ENCODE measurements around the gene RALY.

RALY gene

GRCh38 chr20:33986560-33987216 lies 7.0 kb upstream of the RALY start:
- no peak for DNase-seq (ENCODE audit: low spot score)

DNA sequence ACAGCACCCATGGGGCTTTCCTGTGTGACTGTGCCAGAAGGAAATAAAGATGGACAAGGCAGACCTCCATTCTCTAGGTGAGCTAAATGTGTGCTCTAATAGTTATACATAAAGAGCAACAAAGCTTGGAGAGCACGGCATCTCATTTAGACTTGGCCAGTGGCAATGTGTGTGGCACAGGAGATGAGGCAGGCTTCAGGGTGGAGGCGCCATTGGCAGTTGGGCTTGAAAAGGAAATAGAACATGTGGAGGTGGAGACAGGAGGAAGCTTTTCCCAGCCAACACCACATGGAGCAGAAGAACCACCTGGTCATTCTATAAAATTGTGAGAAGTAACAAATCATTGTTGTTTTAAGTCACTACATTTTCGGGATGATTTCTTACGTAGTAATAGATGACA lies 3.6 kb upstream of the RALY start:
- DNase-seq (ENCODE audit: low spot score): no peak

- no peak for DNase-seq (ENCODE audit: low spot score)
Observed at GRCh38 chr20:33991502-33991901, 2.2 kb upstream of the RALY start.

GRCh38 chr20:33992145-33992922 lies 1.4 kb upstream of the RALY start:
- DNase-seq (ENCODE audit: low spot score): no peak

DNA sequence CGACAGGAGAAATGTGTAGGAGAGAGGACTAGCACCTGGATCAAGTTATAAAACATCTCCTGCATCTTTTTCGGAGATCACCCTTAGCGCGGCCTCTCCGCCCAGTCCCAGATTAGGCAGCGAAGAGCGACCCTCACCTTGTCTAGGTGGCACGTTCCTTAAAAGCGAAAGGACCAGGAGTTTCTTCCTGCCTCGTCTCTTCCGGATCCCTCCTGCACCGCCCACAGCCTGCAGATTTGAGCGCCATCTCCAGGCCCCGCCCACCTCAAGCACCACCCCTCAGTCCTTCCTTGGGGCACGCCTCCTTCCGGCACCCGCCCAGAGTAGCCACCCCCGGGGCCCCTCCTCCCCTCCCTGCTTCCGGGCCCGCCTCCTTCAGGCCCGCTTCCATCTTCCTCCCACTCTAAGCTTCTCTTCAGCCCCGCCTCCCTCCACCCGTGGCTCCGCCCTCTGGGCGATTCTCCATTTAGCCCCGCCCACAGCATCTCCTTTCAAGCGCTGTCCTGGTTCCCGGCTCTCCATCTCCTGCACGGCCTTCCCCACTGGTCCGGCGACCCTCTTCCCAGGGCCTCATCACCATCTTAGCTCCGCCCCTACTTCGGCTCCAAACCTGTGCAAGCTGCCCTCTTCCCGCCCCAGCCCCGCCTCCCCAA lies 662 bp upstream of the RALY start:
- DNase-seq (ENCODE audit: low spot score): peak; percentile 99

GRCh38 chr20:33994222-33994913 lies 657 bp downstream of the RALY start:
- DNase-seq (ENCODE audit: low spot score): peak; percentile 73

GRCh38 chr20:33995053-33995831 lies 1.5 kb downstream of the RALY start:
- DNase-seq (ENCODE audit: low spot score): no peak

DNA sequence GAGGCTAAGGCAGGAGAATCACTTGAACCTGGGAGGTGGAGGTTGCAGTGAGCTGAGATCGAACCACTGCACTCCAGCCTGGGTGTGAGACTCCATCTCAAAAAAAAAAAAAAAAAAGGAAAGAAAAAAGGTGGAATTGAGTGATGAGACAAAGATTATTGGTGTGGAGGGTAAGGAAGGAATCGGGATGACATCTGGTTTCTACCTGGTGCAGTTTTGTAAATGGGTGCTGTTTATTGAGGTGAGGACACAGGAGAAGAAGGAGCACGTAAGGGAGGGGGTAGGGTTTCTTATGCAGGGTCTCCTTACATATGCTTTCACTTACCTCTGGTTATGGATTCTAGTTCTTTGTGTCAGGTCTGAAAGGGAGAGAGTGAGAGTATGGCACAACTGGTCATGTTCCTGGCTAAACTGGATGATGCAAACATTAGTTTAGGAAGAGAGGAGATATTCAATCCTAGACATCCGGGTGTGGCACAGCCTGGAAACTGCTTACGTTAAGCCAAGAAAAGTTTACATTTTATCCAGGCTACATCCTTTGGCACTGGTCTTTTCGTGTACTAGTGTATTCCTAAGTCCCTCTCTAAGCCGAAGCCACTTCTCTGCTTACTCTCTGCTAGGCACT lies 5.4 kb downstream of the RALY start:
- no peak for DNase-seq (ENCODE audit: low spot score)

- DNase-seq (ENCODE audit: low spot score): no peak
Observed at GRCh38 chr20:34001378-34001777, 7.7 kb downstream of the RALY start.

DNA sequence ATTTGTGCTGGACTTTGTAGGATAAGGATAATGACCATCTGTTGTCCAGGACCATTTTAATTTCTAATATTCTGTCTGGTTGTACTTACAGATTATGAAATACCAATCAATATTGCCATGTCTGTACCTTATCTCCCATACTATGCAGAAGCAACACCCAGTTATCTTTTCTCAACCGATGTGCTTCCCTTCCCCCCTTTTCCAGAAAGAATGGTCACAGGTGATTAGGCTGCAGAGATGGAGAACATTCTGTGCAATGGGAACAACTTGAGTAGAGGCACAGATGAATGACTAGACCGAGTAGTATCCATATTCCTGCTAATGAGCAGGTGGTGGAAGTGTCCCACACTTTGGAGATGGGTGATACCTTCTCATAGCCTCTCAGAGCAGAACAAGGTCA lies 10.5 kb downstream of the RALY start:
- DNase-seq (ENCODE audit: low spot score): no peak

DNA sequence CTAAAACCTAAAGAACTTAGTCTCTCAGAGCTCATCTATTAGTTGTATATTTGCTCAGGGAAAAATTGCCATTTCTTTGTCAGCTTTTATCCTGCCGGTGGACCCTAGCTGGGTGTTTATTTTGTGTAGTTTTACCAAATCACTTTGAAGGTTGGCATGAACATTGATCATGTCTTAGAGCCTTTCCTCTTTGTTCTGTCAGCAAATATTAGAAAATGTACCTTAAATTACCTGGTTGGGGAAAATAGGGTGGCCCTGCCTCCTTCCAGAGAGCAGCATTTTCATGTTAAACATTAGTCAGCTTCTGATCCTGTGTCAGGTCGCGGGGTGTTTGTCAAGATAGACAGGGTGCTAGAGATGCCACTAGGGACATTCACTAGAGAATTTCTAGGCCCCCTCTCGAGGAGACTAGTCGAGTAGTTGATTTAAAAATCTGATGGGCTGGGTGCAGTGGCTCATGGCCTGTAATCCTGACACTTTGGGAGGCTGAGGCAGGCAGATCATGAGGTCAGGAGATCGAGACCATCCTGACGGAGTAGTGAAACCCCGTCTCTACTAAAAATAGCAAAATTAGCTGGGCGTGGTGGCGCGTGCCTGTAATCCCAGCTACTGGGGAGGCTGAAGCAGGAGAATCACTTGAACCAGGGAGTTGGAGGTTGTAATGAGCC lies 11.2 kb downstream of the RALY start:
- no peak for DNase-seq (ENCODE audit: low spot score)

GRCh38 chr20:34006619-34007018 lies 12.9 kb downstream of the RALY start:
- DNase-seq (ENCODE audit: low spot score): no peak

- DNase-seq (ENCODE audit: low spot score): no peak
Observed at GRCh38 chr20:34008477-34008876, 14.8 kb downstream of the RALY start.

GRCh38 chr20:34010405-34010931 lies 16.8 kb downstream of the RALY start:
- no peak for DNase-seq (ENCODE audit: low spot score)

- peak; percentile 21 for DNase-seq (ENCODE audit: low spot score)
Observed at GRCh38 chr20:34011275-34011674, 17.6 kb downstream of the RALY start.

DNA sequence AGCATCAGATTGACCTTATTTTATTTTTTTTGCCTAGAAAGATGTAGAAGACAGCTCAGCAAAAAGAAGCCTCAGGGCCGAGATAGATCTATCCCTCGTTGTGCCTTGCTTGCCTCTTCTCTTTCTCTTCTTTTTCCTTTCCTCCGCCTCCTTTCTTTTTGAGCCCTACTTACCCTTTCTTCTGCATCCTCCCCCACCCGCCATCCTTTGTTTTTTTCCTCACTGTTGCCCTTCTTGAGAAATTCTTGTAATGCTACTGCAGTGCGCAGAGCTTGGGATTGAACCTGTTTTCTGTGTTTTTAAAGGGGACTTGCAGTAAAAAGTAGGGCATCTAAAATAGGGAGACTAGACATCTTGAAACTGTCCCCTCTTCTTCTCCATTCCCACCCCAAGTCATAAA lies 18.6 kb downstream of the RALY start:
- DNase-seq (ENCODE audit: low spot score): no peak

GRCh38 chr20:34012735-34013134 lies 19.0 kb downstream of the RALY start:
- no peak for DNase-seq (ENCODE audit: low spot score)

GRCh38 chr20:34013554-34013953 lies 19.8 kb downstream of the RALY start:
- peak; percentile 59 for DNase-seq (ENCODE audit: low spot score)

- no peak for DNase-seq (ENCODE audit: low spot score)
Observed at GRCh38 chr20:34014878-34015277, 21.2 kb downstream of the RALY start.

Data from hematopoietic multipotent progenitor cell treated with erythropoietin and hydrocortisone succinate and interleukin-3 and kit ligand, for 15 days (in vitro differentiated cells).